GM12875 (cell line): ENCODE measurements around the gene ADGRB3.
A peak's percentile ranks its signal among the peaks of the same experiment; 100 is the strongest.
"Not testable (repeated sequence)": the region's sequence is repeated elsewhere in the genome, so short reads cannot be mapped to it uniquely, and the experiment has no call there.

Source experiments
- H3K4me3 ChIP-seq: one replicate; pipeline ENCODE4 v1.5.1; 2011; ENCODE audit warnings: low read depth, low read length, control low read depth
- CTCF ChIP-seq: IDR thresholded peaks from 2 replicates; pipeline ENCODE4 v1.5.1; 2011; ENCODE audit warnings: low read depth, mild to moderate bottlenecking, control low read depth, inconsistent platforms, low read length, moderate library complexity, borderline replicate concordance; ENCODE audit not compliant: insufficient read depth

The ADGRB3 gene

GRCh38 chr6:68973066-68973465 lies 338.0 kb downstream of the ADGRB3 start:
- TF ChIP-seq CTCF: no peak
- no peak overlapping the region for H3K4me3 ChIP-seq

- no peak overlapping the region for H3K4me3 ChIP-seq
- TF ChIP-seq CTCF: no peak
Observed at GRCh38 chr6:68975064-68975463, 340.0 kb downstream of the ADGRB3 start.

- H3K4me3 ChIP-seq: no peak overlapping the region
- TF ChIP-seq CTCF: no peak
Observed at GRCh38 chr6:68975816-68976215, 340.7 kb downstream of the ADGRB3 start.

- H3K4me3 ChIP-seq: no peak overlapping the region
- TF ChIP-seq CTCF: peak; percentile 15; the same call in 1 of the 2 replicates
Observed at GRCh38 chr6:68976260-68976659, 341.2 kb downstream of the ADGRB3 start.

- no peak overlapping the region for H3K4me3 ChIP-seq
- no peak for TF ChIP-seq CTCF
Observed at GRCh38 chr6:68978411-68978810, 343.3 kb downstream of the ADGRB3 start.

GRCh38 chr6:68981668-68982067 lies 346.6 kb downstream of the ADGRB3 start:
- not testable (repeated sequence) for H3K4me3 ChIP-seq

GRCh38 chr6:68988698-68989097 lies 353.6 kb downstream of the ADGRB3 start:
- TF ChIP-seq CTCF: no peak
- no peak overlapping the region for H3K4me3 ChIP-seq

- H3K4me3 ChIP-seq: no peak overlapping the region
- no peak for TF ChIP-seq CTCF
Observed at GRCh38 chr6:68990317-68990716, 355.2 kb downstream of the ADGRB3 start.
